HG03378 (cell line): ENCODE results near the gene JOSD2.

Experiments
- ATAC-seq: cut with Tn5 transposase; IDR thresholded peaks from one replicate; pipeline ENCODE4 v1.9.1; 2021; ENCODE audit warnings: mild to moderate bottlenecking, moderate library complexity; ENCODE audit not compliant: unreplicated experiment

JOSD2 gene

DNA sequence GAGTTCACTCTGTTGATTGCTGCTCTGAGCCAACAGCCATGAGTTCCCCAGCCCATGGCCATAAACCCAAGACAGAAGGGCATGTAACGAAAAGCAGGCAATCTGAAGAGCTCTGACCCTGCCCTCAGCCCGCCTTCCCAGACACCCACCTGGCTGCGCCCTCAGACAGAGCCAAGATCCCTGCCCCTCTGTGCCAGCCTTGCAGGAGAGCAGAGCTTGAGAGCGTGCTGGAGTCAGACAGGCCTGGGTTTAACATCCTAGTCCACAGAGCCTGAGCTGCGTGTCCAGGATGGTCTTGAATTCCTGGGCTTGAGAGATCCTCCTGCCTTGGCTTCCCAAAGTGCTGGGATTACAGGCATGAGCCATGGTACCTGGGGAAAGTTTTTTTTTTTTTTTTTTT lies 53.7 kb downstream of the JOSD2 start:
- no peak for ATAC-seq
